ENCODE measurements around the gene CALCR.

CALCR gene

DNA sequence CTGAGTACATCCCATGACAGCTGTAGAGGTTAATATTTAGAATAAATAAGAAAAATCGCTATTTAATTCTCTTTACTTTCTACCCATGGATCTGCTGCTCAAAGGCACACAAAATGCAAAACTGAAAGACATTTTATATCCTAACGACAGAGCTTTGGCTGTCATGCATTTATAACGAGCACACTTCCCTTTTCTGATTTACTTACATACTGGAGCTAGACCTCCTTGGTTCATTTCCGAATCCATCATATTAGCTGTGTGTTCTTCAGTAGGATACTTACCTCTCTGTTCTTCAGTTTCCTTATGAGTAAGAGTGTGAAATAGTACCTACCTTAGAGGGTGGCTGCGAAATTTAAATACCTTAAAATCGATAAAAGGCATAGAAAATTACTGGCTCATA is 10.9 kb downstream of the CALCR start:
- TF ChIP-seq POLR2AphosphoS5 (IDR thresholded peaks at IDR 0.05; ENCODE audit: low read depth, low read length) (no peak), SIN3A (IDR thresholded peaks at IDR 0.05; ENCODE audit: borderline replicate concordance, insufficient read depth, low read length) (no peak), TAF1 (IDR thresholded peaks at IDR 0.05; ENCODE audit: borderline replicate concordance, insufficient read depth, low read length) (no peak), FOXP2 (optimal IDR thresholded peaks at IDR 0.05; ENCODE audit: borderline replicate concordance, extremely low read depth, extremely low read length, insufficient read depth) (no peak)
- TF ChIP-seq, protein P1, sequence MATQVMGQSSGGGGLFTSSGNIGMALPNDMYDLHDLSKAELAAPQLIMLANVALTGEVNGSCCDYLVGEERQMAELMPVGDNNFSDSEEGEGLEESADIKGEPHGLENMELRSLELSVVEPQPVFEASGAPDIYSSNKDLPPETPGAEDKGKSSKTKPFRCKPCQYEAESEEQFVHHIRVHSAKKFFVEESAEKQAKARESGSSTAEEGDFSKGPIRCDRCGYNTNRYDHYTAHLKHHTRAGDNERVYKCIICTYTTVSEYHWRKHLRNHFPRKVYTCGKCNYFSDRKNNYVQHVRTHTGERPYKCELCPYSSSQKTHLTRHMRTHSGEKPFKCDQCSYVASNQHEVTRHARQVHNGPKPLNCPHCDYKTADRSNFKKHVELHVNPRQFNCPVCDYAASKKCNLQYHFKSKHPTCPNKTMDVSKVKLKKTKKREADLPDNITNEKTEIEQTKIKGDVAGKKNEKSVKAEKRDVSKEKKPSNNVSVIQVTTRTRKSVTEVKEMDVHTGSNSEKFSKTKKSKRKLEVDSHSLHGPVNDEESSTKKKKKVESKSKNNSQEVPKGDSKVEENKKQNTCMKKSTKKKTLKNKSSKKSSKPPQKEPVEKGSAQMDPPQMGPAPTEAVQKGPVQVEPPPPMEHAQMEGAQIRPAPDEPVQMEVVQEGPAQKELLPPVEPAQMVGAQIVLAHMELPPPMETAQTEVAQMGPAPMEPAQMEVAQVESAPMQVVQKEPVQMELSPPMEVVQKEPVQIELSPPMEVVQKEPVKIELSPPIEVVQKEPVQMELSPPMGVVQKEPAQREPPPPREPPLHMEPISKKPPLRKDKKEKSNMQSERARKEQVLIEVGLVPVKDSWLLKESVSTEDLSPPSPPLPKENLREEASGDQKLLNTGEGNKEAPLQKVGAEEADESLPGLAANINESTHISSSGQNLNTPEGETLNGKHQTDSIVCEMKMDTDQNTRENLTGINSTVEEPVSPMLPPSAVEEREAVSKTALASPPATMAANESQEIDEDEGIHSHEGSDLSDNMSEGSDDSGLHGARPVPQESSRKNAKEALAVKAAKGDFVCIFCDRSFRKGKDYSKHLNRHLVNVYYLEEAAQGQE (IDR thresholded peaks at IDR 0.05; ENCODE audit: insufficient read depth in 1 of 2, low read depth in 2 of 2, low read length in 2 of 2) = no peak

DNA sequence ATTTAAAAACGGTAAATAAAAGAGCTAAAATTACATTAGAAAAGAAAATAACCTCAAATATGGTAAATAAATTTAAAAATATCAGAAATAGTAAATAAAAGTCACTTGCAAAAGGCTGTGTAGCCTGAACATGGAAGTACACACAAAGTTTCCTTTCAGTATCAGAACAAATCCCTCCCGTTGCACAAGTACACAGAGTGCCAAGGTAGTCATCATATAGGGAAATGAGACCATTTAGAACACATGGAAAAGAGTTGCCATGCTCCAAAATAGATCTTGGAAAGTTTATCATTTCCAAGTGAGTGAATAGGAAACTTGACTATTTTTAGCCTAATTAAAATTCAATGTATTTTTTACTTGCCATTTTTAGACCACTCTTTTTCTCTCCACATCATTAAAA is 11.6 kb downstream of the CALCR start:
- no peak for TF ChIP-seq TAF1 (IDR thresholded peaks at IDR 0.05; ENCODE audit: borderline replicate concordance, insufficient read depth, low read length)
- TF ChIP-seq, protein P1 (IDR thresholded peaks at IDR 0.05; ENCODE audit: insufficient read depth in 1 of 2, low read depth in 2 of 2, low read length in 2 of 2) = no peak
- TF ChIP-seq POLR2AphosphoS5 (IDR thresholded peaks at IDR 0.05; ENCODE audit: low read depth, low read length) = no peak
- TF ChIP-seq FOXP2 (optimal IDR thresholded peaks at IDR 0.05; ENCODE audit: borderline replicate concordance, extremely low read depth, extremely low read length, insufficient read depth) = no peak
- TF ChIP-seq SIN3A (IDR thresholded peaks at IDR 0.05; ENCODE audit: borderline replicate concordance, insufficient read depth, low read length) = no peak

DNA sequence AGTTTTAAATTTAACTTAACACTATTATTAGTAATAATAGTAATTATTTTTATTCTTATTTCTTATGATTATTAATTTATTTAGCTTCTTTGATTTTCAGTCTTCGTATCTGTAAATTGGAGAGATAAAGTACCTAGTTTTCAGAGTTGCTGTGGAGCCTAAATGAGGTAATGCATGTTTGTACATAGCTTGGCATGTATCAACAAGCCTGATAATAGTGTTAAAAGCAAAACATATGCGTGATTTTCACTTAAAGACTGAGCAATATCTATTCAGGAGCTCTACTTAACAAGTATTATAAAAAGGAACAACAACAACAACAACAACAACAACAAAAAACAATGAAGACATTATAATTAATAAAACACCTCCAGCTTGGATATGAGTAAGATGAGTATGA is 12.4 kb downstream of the CALCR start:
- TF ChIP-seq POLR2AphosphoS5 (IDR thresholded peaks at IDR 0.05; ENCODE audit: low read depth, low read length) = no peak
- TF ChIP-seq FOXP2 (optimal IDR thresholded peaks at IDR 0.05; ENCODE audit: borderline replicate concordance, extremely low read depth, extremely low read length, insufficient read depth) = no peak
- no peak for TF ChIP-seq SIN3A (IDR thresholded peaks at IDR 0.05; ENCODE audit: borderline replicate concordance, insufficient read depth, low read length)
- TF ChIP-seq, protein P1 (IDR thresholded peaks at IDR 0.05; ENCODE audit: insufficient read depth in 1 of 2, low read depth in 2 of 2, low read length in 2 of 2) = no peak
- no peak for TF ChIP-seq TAF1 (IDR thresholded peaks at IDR 0.05; ENCODE audit: borderline replicate concordance, insufficient read depth, low read length)

DNA sequence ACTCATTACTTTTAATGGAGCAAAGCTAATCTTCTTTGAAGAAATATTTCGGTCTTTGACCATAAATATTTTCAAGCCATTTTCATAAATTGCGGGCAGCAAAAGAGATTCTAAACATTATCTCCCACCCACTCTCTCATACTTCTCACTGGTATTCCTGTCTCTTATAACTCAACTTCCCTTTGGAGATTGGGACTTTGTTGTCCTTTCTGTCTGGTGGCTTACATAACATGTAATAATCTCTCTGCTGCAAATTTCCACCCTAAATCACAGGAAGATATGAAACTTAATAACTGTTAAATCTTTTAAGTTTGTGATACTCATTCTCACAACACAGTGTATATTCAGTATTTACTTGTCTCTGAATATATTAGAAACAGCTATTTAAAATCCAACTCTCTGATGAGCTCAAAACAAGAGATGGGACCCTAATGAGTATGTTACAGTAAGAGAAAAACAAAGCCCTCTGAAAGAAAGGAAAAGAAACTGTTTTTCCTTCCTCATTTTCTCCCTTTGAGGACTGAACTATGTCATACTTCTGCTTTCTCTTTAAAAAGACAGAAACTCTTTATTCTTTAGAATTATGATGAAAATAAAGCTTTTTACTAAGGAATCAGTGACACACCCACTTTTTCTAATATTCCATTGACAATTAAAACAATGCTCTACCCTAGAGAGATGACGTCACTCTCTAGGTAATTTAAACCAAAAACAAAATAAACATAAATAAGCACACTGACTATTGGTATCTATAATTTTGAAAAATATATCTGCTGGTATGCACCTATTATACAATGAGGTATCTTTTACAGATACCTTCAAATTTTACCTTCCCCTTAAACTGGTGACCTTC is 14.7 kb downstream of the CALCR start:
- TF ChIP-seq TAF1 (IDR thresholded peaks at IDR 0.05; ENCODE audit: borderline replicate concordance, insufficient read depth, low read length) = no peak
- no peak for TF ChIP-seq POLR2AphosphoS5 (IDR thresholded peaks at IDR 0.05; ENCODE audit: low read depth, low read length)
- no peak for TF ChIP-seq SIN3A (IDR thresholded peaks at IDR 0.05; ENCODE audit: borderline replicate concordance, insufficient read depth, low read length)
- no peak for TF ChIP-seq FOXP2 (optimal IDR thresholded peaks at IDR 0.05; ENCODE audit: borderline replicate concordance, extremely low read depth, extremely low read length, insufficient read depth)
- TF ChIP-seq, protein P1 (IDR thresholded peaks at IDR 0.05; ENCODE audit: insufficient read depth in 1 of 2, low read depth in 2 of 2, low read length in 2 of 2) = no peak
